HG03175 (cell line): ENCODE measurements around the gene HCRT.
"Not testable (repeated sequence)": the region's sequence is repeated elsewhere in the genome, so short reads cannot be mapped to it uniquely, and the experiment has no call there.

Experiments used
- ATAC-seq: cut with Tn5 transposase; IDR thresholded peaks from one replicate; pipeline ENCODE4 v1.9.1; 2021; ENCODE audit warnings: mild to moderate bottlenecking, moderate library complexity; ENCODE audit not compliant: unreplicated experiment

HCRT gene

DNA sequence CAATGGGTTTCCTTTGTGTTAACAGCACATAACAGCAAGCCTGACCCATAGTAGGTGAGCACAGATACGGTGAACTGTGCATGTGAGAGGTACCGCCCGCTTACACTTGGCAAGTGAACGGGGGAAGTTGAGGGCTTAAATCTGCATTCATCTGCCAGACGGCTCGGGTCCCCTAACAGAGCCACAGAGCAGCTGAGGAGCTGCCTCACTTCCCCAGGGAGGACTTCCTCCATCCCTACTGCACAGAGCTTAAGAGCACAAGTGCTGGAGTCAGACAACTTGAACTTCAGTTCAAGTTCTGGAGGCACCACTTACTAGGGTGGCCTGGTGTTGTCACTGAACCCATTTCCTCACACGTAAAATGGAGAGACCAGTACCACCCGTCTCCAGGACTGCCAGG, 43.9 kb downstream of the HCRT start:
- no peak for ATAC-seq

DNA sequence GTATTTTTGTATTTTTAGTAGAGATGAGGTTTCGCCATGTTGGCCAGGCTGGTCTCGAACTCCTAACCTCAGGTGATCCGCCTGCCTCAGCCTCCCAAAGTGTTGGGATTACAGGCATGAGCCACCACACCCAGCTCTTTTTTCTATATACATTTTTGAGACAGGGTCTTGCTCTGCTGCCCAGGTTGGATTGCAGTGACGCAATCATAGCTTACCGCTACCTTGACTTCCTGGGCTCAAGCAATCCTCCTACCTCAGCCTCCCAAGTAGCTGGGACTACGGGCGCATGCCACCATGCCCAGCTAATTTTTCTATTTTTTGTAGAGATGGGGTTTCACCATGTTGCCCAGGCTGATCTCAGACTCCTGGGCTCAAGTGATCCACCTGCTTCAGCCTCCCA, 44.6 kb downstream of the HCRT start:
- not testable (repeated sequence) for ATAC-seq

DNA sequence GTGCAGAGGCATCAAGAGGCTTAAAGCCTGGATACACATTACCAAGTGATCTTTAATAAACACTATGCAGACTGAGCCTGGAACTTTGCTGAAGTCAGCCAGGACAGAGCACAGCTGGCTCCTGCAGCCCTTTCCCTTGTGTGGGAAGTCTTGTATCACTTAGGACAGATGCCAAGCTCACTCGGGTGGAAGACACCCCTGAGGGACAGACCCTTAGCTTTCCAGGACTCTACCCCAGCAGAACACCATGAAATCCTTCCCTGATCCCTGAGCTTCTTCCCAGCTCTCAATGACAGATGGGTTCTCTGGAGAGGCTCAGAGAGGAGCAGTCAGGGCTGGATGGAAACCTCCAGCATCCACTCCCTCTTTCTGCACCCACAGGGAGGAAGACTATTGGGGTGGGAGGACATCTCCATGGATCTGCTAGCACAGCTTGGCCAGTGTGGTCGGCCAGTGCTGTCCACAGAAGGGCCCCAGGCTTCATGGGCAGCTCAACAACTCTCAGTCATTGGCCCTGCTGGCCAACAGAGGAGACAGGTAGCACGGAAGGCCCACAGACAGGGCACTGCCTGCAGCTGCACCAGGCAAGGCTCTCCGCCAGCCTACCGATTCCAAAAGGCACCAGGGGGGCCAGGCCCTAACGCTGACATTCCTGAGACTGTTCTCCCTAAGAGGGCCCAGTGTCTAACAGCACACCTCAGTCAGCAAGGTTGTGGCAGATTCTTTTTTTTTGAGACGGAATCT, 46.3 kb downstream of the HCRT start:
- no peak for ATAC-seq

DNA sequence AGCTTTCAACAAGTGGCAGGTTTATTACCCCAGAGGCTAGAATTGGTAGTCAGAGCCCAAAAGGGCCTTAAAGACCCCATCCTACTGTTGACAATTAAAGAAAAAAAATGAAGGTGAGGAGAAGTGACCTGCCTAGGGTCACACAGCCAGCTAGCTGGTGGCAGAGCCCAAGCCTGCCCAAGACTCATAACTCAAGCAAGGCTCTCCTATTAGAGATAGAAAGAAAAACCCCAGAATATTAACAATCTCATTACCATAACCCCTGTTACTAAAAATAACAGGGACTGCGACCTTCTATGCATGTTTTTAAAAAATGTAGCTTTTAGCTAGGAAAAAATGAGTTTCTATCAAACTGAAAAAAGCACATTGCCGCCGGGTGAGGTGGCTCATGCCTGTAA, 48.6 kb downstream of the HCRT start:
- ATAC-seq = no peak

DNA sequence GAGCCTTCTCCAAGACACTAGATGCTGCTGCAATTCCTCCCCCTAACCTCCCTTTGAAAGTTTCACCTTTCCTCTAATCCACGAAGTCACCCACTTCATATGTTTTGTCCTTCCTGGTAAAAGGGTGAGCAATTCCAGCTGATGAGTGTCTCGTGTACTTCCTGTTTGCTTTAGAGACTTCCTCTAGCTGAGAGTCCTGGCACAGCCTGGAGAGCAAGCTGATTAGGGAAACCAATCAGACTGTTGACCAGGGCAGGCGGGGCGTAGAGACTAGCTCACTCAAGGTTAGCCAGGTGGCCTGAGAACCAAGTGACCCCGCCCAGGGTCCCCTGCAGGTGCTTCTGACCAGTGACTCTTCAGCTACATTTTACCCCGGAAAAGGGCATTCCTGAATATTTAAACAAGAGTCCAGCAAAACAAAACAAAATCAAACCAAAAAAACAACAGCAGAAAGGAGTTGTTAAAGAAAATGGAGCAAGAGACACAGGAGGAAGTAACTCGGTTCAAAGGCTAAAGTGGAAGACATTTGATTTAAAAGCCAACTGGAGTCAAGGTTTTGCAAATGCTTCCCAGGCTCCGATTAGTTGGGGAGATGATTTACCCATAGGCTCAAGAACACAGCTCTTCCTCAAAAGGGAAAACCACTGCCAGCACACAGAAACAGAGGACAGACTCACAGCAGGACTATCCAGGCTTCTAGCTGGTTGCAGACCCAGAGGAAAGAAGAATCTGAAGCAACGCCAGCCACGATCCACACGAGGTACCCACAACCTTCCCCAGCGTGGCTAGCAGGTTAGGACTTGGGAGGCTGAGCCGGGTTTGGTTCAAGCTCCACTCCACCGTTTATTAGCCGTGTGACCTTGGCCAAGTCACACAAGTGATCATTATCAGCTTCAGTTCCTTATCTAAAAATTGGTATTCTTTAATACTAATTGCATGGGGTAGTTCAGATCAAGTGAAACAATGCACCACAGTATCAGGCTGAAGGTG, 49.3 kb downstream of the HCRT start:
- ATAC-seq = no peak

DNA sequence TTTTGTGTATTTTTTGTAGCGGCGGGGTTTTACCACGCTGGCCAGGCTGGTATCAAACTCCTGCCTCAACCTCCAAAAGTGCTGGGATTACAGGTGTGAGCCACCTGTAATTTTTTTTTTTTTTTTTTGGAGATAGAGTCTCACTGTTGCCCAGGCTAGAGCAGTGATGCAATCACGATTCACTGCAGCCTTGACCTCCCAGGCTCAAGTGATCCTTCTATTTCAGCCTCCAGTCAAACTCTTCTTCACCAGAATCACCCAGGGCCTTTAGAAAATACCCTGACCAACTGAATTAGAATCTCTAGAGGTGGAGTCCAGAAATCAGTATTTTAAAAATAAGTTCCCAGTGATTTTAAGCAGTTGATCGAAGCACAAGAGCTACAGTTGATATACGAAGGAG, 50.1 kb downstream of the HCRT start:
- ATAC-seq = no peak
